Measurements from ENCODE around the gene PTPRN2. TPM values are rescaled to one million over a fixed set of nuclear protein-coding genes. Genes with fewer than 3 reads are reported as not detected.

PTPRN2 gene
- total and polyA plus RNA-seq, 2 donors (not counting 3 experiments of a cell fraction or from before 2014, with no cell fraction given): 0.62 to 0.88 TPM

DNA sequence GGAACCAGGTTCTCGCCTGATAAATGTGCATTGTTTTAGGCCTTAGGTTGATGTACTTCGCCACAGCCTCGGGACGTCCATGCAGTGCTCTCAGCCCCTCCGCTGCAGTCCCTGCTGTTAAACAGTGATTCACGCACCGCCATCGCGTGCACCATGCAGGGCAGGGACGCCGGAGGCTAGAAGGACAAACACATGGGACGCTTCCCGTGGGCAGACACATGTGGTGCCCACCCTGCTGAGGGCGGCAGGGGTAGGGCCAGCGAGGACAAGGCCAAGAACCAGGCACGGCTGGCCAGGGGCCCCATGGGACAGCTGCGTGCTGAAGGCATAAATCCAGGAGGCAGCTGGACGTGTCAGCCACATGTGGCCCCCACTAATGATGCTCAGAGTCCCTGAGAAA is 394.7 kb downstream of the PTPRN2 start:
- Histone ChIP-seq H3K27ac (ENCODE audit: insufficient read depth, low read depth, low read length) (no peak overlapping the region), H3K79me2 (ENCODE audit: control insufficient read depth, insufficient read depth, low read length) (no peaks in the 10 kb centered on the region), H3K36me3 (ENCODE audit: control insufficient read depth in 2 of 2, extremely low read depth in 1 of 2, insufficient read depth in 2 of 2, low read length in 2 of 2) (no peaks in the 10 kb centered on the region), H3K9ac (replicated peaks; ENCODE audit: extremely low read depth, insufficient read depth, low read length) (no peak overlapping the region), H3K9me3 (replicated peaks; ENCODE audit: control insufficient read depth, insufficient read depth, low read length) (peaks cover 10% of the 10 kb centered on the region), H4K20me1 (replicated peaks; ENCODE audit: control insufficient read depth, extremely low read depth, insufficient read depth, low read length) (no peaks in the 10 kb centered on the region), H3K9me1 (replicated peaks; ENCODE audit: control insufficient read depth, extremely low read depth, insufficient read depth, low read length) (no peaks in the 10 kb centered on the region), H3K27me3 (ENCODE audit: control insufficient read depth in 2 of 2, insufficient read depth in 2 of 2, low read length in 2 of 2) (no peaks in the 10 kb centered on the region), H3K4me3 (replicated peaks in 1 of 3; ENCODE audit: insufficient read depth in 1 of 3, low read depth in 1 of 3, low read length in 3 of 3) (no peak overlapping the region), H3K4me2 (ENCODE audit: insufficient read depth, low read length) (no peak overlapping the region), H2AFZ (ENCODE audit: low read depth, low read length) (no peak overlapping the region), H3K4me1 (ENCODE audit: control insufficient read depth, extremely low read depth, insufficient read depth, low read length) (no peaks in the 10 kb centered on the region)
- POLR2A ChIA-PET: no interaction called here
- FAIRE-seq (no peak), DNase-seq (ENCODE audit: low read depth, low spot score) (no peak)
- TF ChIP-seq JUN (IDR thresholded peaks at IDR 0.05; ENCODE audit: borderline replicate concordance, insufficient read depth, insufficient read length, low read depth) (no peak), POLR2AphosphoS5 (IDR thresholded peaks at IDR 0.05; ENCODE audit: insufficient read depth, low read depth, low read length) (no peak), POLR2A (IDR thresholded peaks at IDR 0.05; ENCODE audit: low read depth, low read length) (no peak), EZH2 (IDR thresholded peaks at IDR 0.05; ENCODE audit: borderline replicate concordance, low read depth, low read length, severe bottlenecking) (no peak)
- TF ChIP-seq, protein P1, sequence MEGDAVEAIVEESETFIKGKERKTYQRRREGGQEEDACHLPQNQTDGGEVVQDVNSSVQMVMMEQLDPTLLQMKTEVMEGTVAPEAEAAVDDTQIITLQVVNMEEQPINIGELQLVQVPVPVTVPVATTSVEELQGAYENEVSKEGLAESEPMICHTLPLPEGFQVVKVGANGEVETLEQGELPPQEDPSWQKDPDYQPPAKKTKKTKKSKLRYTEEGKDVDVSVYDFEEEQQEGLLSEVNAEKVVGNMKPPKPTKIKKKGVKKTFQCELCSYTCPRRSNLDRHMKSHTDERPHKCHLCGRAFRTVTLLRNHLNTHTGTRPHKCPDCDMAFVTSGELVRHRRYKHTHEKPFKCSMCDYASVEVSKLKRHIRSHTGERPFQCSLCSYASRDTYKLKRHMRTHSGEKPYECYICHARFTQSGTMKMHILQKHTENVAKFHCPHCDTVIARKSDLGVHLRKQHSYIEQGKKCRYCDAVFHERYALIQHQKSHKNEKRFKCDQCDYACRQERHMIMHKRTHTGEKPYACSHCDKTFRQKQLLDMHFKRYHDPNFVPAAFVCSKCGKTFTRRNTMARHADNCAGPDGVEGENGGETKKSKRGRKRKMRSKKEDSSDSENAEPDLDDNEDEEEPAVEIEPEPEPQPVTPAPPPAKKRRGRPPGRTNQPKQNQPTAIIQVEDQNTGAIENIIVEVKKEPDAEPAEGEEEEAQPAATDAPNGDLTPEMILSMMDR (IDR thresholded peaks at IDR 0.05; ENCODE audit: extremely low read depth in 1 of 2, insufficient read depth in 1 of 2, low read depth in 1 of 2, low read length in 2 of 2): no peak
- dilution Hi-C loops (cut with MboI; ENCODE audit: extremely low pct_ligation_motif_present, low sequenced_read_pairs) (no loop called here), intact Hi-C loops (cut with micrococcal nuclease) (no loop called here)
- no TSS peak for BruUV-seq (replicated peaks)
- CTCF ChIA-PET: no interaction called here

DNA sequence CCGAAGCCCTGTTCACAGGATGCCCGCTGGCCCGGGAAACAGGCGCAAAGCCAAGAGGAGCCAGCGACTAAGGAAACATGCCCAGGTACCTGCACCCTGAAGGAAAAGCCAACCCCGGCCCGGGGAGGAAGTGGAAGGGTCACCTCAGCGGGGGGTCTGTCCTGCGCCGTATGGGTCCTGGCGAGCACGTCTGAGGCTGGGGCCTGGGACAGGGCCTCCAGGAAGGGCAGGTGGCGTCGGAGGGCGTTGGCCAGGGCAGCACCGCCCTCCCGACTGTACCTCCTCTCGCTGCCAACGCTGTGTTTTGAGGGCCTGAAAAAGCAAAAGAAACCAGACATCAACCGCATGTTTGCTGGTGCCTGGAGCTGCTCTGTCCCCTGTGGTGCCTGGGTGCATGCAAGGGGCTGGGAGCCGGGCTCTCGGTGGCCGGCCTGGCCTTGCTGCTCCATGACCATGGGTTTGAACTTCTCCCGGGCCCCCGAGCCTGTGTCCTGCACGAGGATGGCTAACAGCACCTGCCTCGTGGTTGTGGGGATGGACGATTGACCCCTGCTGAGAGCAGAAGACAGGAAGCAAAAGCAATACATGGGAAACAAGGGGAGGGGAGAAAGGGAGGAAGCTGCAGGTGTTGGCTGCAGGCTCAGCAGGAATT is 395.3 kb downstream of the PTPRN2 start:
- intact Hi-C loops (cut with micrococcal nuclease): no loop called here
- Histone ChIP-seq H3K4me2 (ENCODE audit: insufficient read depth, low read length) (no peak overlapping the region), H3K9ac (replicated peaks; ENCODE audit: extremely low read depth, insufficient read depth, low read length) (no peak overlapping the region), H3K9me1 (replicated peaks; ENCODE audit: control insufficient read depth, extremely low read depth, insufficient read depth, low read length) (no peaks in the 10 kb centered on the region), H3K9me3 (replicated peaks; ENCODE audit: control insufficient read depth, insufficient read depth, low read length) (peaks cover 10% of the 10 kb centered on the region), H3K4me1 (ENCODE audit: control insufficient read depth, extremely low read depth, insufficient read depth, low read length) (no peaks in the 10 kb centered on the region), H4K20me1 (replicated peaks; ENCODE audit: control insufficient read depth, extremely low read depth, insufficient read depth, low read length) (no peaks in the 10 kb centered on the region), H3K79me2 (ENCODE audit: control insufficient read depth, insufficient read depth, low read length) (no peaks in the 10 kb centered on the region), H3K27me3 (ENCODE audit: control insufficient read depth in 2 of 2, insufficient read depth in 2 of 2, low read length in 2 of 2) (no peaks in the 10 kb centered on the region), H2AFZ (ENCODE audit: low read depth, low read length) (no peak overlapping the region), H3K4me3 (replicated peaks in 1 of 3; ENCODE audit: insufficient read depth in 1 of 3, low read depth in 1 of 3, low read length in 3 of 3) (no peak overlapping the region), H3K36me3 (ENCODE audit: control insufficient read depth in 2 of 2, extremely low read depth in 1 of 2, insufficient read depth in 2 of 2, low read length in 2 of 2) (no peaks in the 10 kb centered on the region), H3K27ac (ENCODE audit: insufficient read depth, low read depth, low read length) (no peak overlapping the region)
- DNase-seq (ENCODE audit: low read depth, low spot score): no peak
- dilution Hi-C loops (cut with MboI; ENCODE audit: extremely low pct_ligation_motif_present, low sequenced_read_pairs): no loop called here
- ChIA-PET POLR2A (no interaction called here), CTCF (no interaction called here)
- FAIRE-seq: no peak
- BruUV-seq (replicated peaks): no TSS peak
- TF ChIP-seq MYC (IDR thresholded peaks at IDR 0.05; ENCODE audit: low read depth, low read length) (no peak), JUN (IDR thresholded peaks at IDR 0.05; ENCODE audit: borderline replicate concordance, insufficient read depth, insufficient read length, low read depth) (no peak), FOS (IDR thresholded peaks at IDR 0.05; ENCODE audit: borderline replicate concordance, insufficient read depth, low read length) (no peak), POLR2AphosphoS5 (IDR thresholded peaks at IDR 0.05; ENCODE audit: insufficient read depth, low read depth, low read length) (no peak), GATA2 (IDR thresholded peaks at IDR 0.05; ENCODE audit: insufficient read depth, insufficient read length, low read depth, low read length) (no peak), POLR2A (IDR thresholded peaks at IDR 0.05; ENCODE audit: low read depth, low read length) (no peak), EZH2 (IDR thresholded peaks at IDR 0.05; ENCODE audit: borderline replicate concordance, low read depth, low read length, severe bottlenecking) (no peak)
- TF ChIP-seq, protein P1 (IDR thresholded peaks at IDR 0.05; ENCODE audit: extremely low read depth in 1 of 2, insufficient read depth in 1 of 2, low read depth in 1 of 2, low read length in 2 of 2): no peak
- TF ChIP-seq, protein P2, sequence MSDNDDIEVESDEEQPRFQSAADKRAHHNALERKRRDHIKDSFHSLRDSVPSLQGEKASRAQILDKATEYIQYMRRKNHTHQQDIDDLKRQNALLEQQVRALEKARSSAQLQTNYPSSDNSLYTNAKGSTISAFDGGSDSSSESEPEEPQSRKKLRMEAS (IDR thresholded peaks at IDR 0.05; ENCODE audit: insufficient read depth, insufficient read length): no peak

Data from endothelial cell of umbilical vein (primary cell).